ENCODE results near the gene YKT6.

GRCh38 chr7:44221231-44221791 lies 20.5 kb downstream of the YKT6 start:
- TF ChIP-seq, protein P1, sequence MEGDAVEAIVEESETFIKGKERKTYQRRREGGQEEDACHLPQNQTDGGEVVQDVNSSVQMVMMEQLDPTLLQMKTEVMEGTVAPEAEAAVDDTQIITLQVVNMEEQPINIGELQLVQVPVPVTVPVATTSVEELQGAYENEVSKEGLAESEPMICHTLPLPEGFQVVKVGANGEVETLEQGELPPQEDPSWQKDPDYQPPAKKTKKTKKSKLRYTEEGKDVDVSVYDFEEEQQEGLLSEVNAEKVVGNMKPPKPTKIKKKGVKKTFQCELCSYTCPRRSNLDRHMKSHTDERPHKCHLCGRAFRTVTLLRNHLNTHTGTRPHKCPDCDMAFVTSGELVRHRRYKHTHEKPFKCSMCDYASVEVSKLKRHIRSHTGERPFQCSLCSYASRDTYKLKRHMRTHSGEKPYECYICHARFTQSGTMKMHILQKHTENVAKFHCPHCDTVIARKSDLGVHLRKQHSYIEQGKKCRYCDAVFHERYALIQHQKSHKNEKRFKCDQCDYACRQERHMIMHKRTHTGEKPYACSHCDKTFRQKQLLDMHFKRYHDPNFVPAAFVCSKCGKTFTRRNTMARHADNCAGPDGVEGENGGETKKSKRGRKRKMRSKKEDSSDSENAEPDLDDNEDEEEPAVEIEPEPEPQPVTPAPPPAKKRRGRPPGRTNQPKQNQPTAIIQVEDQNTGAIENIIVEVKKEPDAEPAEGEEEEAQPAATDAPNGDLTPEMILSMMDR (conservative IDR thresholded peaks at IDR 0.05; ENCODE audit: low read length) = no peak
- TF ChIP-seq EZH2phosphoT487 (IDR thresholded peaks at IDR 0.05; ENCODE audit: borderline replicate concordance) = no peak
